Activated CD4-positive, alpha-beta T cell treated with anti-CD3 and anti-CD28 coated beads, Interleukin-2, amount 50 U/mL, for 16 hours (primary cell): Measurements from ENCODE around the gene CEBPE.
"Not testable (repeated sequence)": the region's sequence is repeated elsewhere in the genome, so short reads cannot be mapped to it uniquely, and the experiment has no call there.

Experiments used
- DNase-seq: peaks from one replicate; pipeline ENCODE4 v3.0.0-alpha.2; 2020

Gene CEBPE

GRCh38 chr14:23120541-23121251 is 1.6 kb upstream of the CEBPE start:
- DNase-seq: peak; percentile 88

GRCh38 chr14:23119363-23120327 is 590 bp upstream of the CEBPE start:
- no peak for DNase-seq

- DNase-seq: no peak
Observed at GRCh38 chr14:23117371-23118020, 1.6 kb downstream of the CEBPE start.

- no peak for DNase-seq
Observed at GRCh38 chr14:23115918-23116317, 3.1 kb downstream of the CEBPE start.

GRCh38 chr14:23115039-23115731 is 3.9 kb downstream of the CEBPE start:
- DNase-seq: no peak

GRCh38 chr14:23114669-23115038 is 4.4 kb downstream of the CEBPE start:
- DNase-seq: no peak

GRCh38 chr14:23114120-23114458 is 5.0 kb downstream of the CEBPE start:
- DNase-seq: no peak

GRCh38 chr14:23113431-23114119 is 5.5 kb downstream of the CEBPE start:
- DNase-seq: no peak

GRCh38 chr14:23112359-23113178 is 6.5 kb downstream of the CEBPE start:
- DNase-seq: no peak

- no peak for DNase-seq
Observed at GRCh38 chr14:23110579-23111365, 8.3 kb downstream of the CEBPE start.

- no peak for DNase-seq
Observed at GRCh38 chr14:23109769-23110168, 9.3 kb downstream of the CEBPE start.

- DNase-seq: not testable (repeated sequence)
Observed at GRCh38 chr14:23108169-23108568, 10.9 kb downstream of the CEBPE start.

- not testable (repeated sequence) for DNase-seq
Observed at GRCh38 chr14:23107620-23108019, 11.4 kb downstream of the CEBPE start.

- DNase-seq: no peak
Observed at GRCh38 chr14:23106747-23107045, 12.4 kb downstream of the CEBPE start.

- no peak for DNase-seq
Observed at GRCh38 chr14:23105348-23105824, 13.7 kb downstream of the CEBPE start.

GRCh38 chr14:23104591-23105347 is 14.3 kb downstream of the CEBPE start, which contains the start of gene CIROP:
TSS of gene CIROP (minus strand) at chr14:23104989. CDS start at chr14:23104920, 69 bp downstream.
- DNase-seq: no peak

GRCh38 chr14:23104070-23104590 is 14.9 kb downstream of the CEBPE start:
- DNase-seq: no peak

- DNase-seq: no peak
Observed at GRCh38 chr14:23103581-23103980, 15.5 kb downstream of the CEBPE start.

GRCh38 chr14:23102801-23103200 is 16.3 kb downstream of the CEBPE start:
- DNase-seq: no peak
